GM12878 (cell line): ENCODE data around the gene PTPRC. TPM values are rescaled to one million over a fixed set of nuclear protein-coding genes. Genes with fewer than 3 reads are reported as not detected.

ENCODE experiments used
- ATAC-seq: fragments of 200-7000 bp; cut with Tn5 transposase; 3 replicates; pipeline ENCODE4 v1.9.1; 2020; ENCODE audit warnings: mild to moderate bottlenecking, moderate library complexity
- BruUV-seq: library from RNA; stranded (reverse); fragments of 400-500 nt; replicated peaks from 2 replicates; lab custom pipeline; 2021; lab: Mats Ljungman, UMichigan
- CTCF ChIA-PET: fragments of 300-600 bp; sonication (Branson Sonifier 250); formaldehyde crosslinking; extraction: SDS; loops from one replicate; lab custom pipeline; 2021; ENCODE audit warnings: inconsistent platforms; lab: Yijun Ruan, JAX
- POLR2A ChIA-PET: fragments of 350-600 bp; formaldehyde crosslinking; extraction: SDS; loops from one replicate; lab custom pipeline; 2021; ENCODE audit warnings: inconsistent platforms; lab: Charles Lee
- RAD21 ChIA-PET: fragments of 300-600 bp; sonication (Branson Sonifier 250); formaldehyde crosslinking; loops from one replicate; lab custom pipeline; 2023; ENCODE audit warnings: antibody characterized with exemption; ENCODE audit not compliant: unreplicated experiment; lab: Charles Lee
- SMC1A ChIA-PET: fragments of 300-600 bp; sonication (Branson Sonifier 250); formaldehyde crosslinking; loops from one replicate; lab custom pipeline; 2023; ENCODE audit not compliant: unreplicated experiment, uncharacterized antibody; lab: Charles Lee
- DNase-seq: peaks from one replicate; pipeline ENCODE4 v3.0.0-alpha.2; 2011; ENCODE audit warnings: low read depth, low spot score
- FAIRE-seq: peaks from 3 replicates; lab custom pipeline; 2011; peaks lifted over from hg19 to GRCh38; lab: Jason Lieb, UNC
- H2AFZ ChIP-seq: 2 replicates; pipeline ENCODE4 v1.6.0; 2011; ENCODE audit warnings: low read depth, low read length, control low read depth; ENCODE audit not compliant: control insufficient read depth
- H3K27ac ChIP-seq: 2 replicates; pipeline ENCODE4 v1.5.1; 2011; ENCODE audit warnings: control low read depth; ENCODE audit not compliant: control insufficient read depth, insufficient read depth
- H3K27me3 ChIP-seq, 2 experiments: replicated peaks in 1 of 2; 2 replicates each; pipeline versions ENCODE4 v1.6.0 to v1.6.1; 2011; ENCODE audit warnings: low read length in 1 of 2; ENCODE audit not compliant: control insufficient read depth in 2 of 2, insufficient read depth in 2 of 2
- H3K36me3 ChIP-seq, 2 experiments: 2 replicates each; pipeline ENCODE4 v1.5.1; 2011; ENCODE audit warnings: low read length in 1 of 2; ENCODE audit not compliant: control insufficient read depth in 2 of 2, insufficient read depth in 2 of 2
- H3K4me1 ChIP-seq: 2 replicates; pipeline ENCODE4 v1.6.1; 2011; ENCODE audit warnings: mild to moderate bottlenecking, low read length, moderate library complexity, mixed read lengths; ENCODE audit not compliant: control insufficient read depth, insufficient read depth
- H3K4me2 ChIP-seq: 2 replicates; pipeline ENCODE4 v1.6.0; 2011; ENCODE audit warnings: control low read depth; ENCODE audit not compliant: control insufficient read depth, insufficient read depth
- H3K4me3 ChIP-seq: fragments of 200-600 bp; sonication (generic); 2 replicates; pipeline ENCODE4 v1.5.1; 2016
- H3K79me2 ChIP-seq: 2 replicates; pipeline ENCODE4 v1.6.0; 2011; ENCODE audit warnings: low read length; ENCODE audit not compliant: control insufficient read depth, insufficient read depth
- H3K9ac ChIP-seq: 2 replicates; pipeline ENCODE4 v1.8.0; 2011; ENCODE audit warnings: low read length, control low read depth, mixed read lengths; ENCODE audit not compliant: control insufficient read depth, insufficient read depth
- H3K9me3 ChIP-seq: replicated peaks from 3 replicates; pipeline ENCODE4 v1.5.1; 2011; ENCODE audit warnings: mild to moderate bottlenecking, low read length; ENCODE audit not compliant: control insufficient read depth, insufficient read depth
- H4K20me1 ChIP-seq: 2 replicates; pipeline ENCODE4 v1.6.0; 2011; ENCODE audit not compliant: control insufficient read depth, insufficient read depth
- MLLT1 ChIP-seq: fragments of 450-650 bp; IDR thresholded peaks from 2 replicates; pipeline ENCODE4 v1.6.1; 2016; ENCODE audit warnings: mild to moderate bottlenecking
- PBX3 ChIP-seq: IDR thresholded peaks from 2 replicates; pipeline ENCODE4 v1.6.1; 2011; ENCODE audit warnings: mild to moderate bottlenecking, low read depth, low read length, moderate library complexity; ENCODE audit not compliant: insufficient replicate concordance
- SKIL ChIP-seq: fragments of 450-650 bp; IDR thresholded peaks from 2 replicates; pipeline ENCODE4 v1.6.1; 2017; ENCODE audit warnings: mild to moderate bottlenecking, low read depth, inconsistent platforms; ENCODE audit not compliant: poor library complexity, severe bottlenecking
- ZSCAN29 ChIP-seq: fragments of 450-650 bp; IDR thresholded peaks from 2 replicates; pipeline ENCODE4 v1.6.1; 2017; ENCODE audit warnings: mild to moderate bottlenecking, moderate library complexity
- WGBS: methylation state at CpG from one replicate; pipeline ENCODE4 v1.1.6; 2016; ENCODE audit warnings: low lambda C conversion rate; ENCODE audit not compliant: insufficient replicate concordance, insufficient coverage; ENCODE audit errors: missing lambda C conversion rate; 5-methylcytosine and 5-hydroxymethylcytosine counted together
- in situ Hi-C: fragments of 300-500 bp; cut with MboI; formaldehyde crosslinking; loops from 9 replicates; pipeline ENCODE4 v1.14.3; 2018; ENCODE audit warnings: mixed read lengths
- intact Hi-C: fragments of 100-400 bp; cut with micrococcal nuclease; formaldehyde crosslinking; loops from one replicate; pipeline ENCODE4 v1.14.2; 2022; ENCODE audit not compliant: unreplicated experiment
- polyA plus RNA-seq, 11 experiments: library from polyadenylated mRNA; depleted of rRNA in 4 of 11; unstranded in 6 of 11; stranded (reverse) in 5 of 11; fragments of >200 nt; fragmentation: Nextera tagmentation in 4 of 11; fragmentation: Illumina TruSeq in 1 of 11; extraction: Ambion mirVana in 4 of 11; extraction: Trizol in 1 of 11; gene quantifications; 1 replicate in 1 of 11; 2 replicates in 10 of 11; pipeline versions ENCODE4 v1.2.1 to v1.2.3, GENCODE V29; 2011 to 2016; ENCODE audit warnings: inconsistent platforms in 2 of 11, missing spikeins in 2 of 11, low read depth in 1 of 11
- total RNA-seq, 4 experiments: library from RNA; depleted of rRNA in 3 of 4; stranded (reverse); fragments of >200 nt in 3 of 4; fragmentation: Illumina TruSeq in 1 of 4; extraction: Trizol in 1 of 4; gene quantifications; 2 replicates each; pipeline versions ENCODE4 v1.2.1 to v1.2.3, GENCODE V29; 2013 to 2021

Gene PTPRC
- total and polyA plus RNA-seq, 10 of the 15 experiments (the other 5 are each of a cell fraction or from before 2014, with no cell fraction given) = 72.9 to 221 (median 118) TPM

- 57% methylated on average over 4 of the region's 4 CpGs for WGBS
- BruUV-seq = no TSS peak
- SMC1A ChIA-PET = interaction anchor here (1.0 to 4.9 kb wide), 5 partner anchors 10 to 701 kb away, joined by 3 to 22 read pairs (median 3); no protein-coding TSS in a partner anchor
- FAIRE-seq (no peak), DNase-seq (no peak)
- no peaks in the 10 kb centered on the region for H3K79me2 ChIP-seq
- CTCF ChIA-PET = interaction anchor here (0.8 to 3.8 kb wide), 4 partner anchors 12 to 351 kb away, joined by 3 to 18 read pairs (median 6); no protein-coding TSS in a partner anchor
- intact Hi-C loops (no loop called here), in situ Hi-C loops (loop anchor here (10.0 to 25.0 kb wide), 2 partner anchors 700 to 783 kb away; no protein-coding TSS in a partner anchor)
- H3K4me3 ChIP-seq = no peak overlapping the region
- H3K9me3 ChIP-seq = no peaks in the 10 kb centered on the region
- no peaks in the 10 kb centered on the region for H3K27me3 ChIP-seq
- no peak overlapping the region for H3K4me2 ChIP-seq
- POLR2A ChIA-PET = interaction anchor here (0.6 to 0.7 kb wide), 2 partner anchors 10 to 1097 kb away, joined by 3 read pairs; no protein-coding TSS in a partner anchor
- H3K9ac ChIP-seq = no peak overlapping the region
- RAD21 ChIA-PET = no interaction called here
- no peak overlapping the region for H3K27ac ChIP-seq
- no peak for TF ChIP-seq ZSCAN29
- TF ChIP-seq, all 136 proteins: peak for 0
- ATAC-seq = no peak
- Histone ChIP-seq H3K4me1 (no peaks in the 10 kb centered on the region), H2AFZ (no peak overlapping the region), H4K20me1 (no peaks in the 10 kb centered on the region), H3K36me3 (no peaks in the 10 kb centered on the region)
These were observed 123.2 kb downstream of the PTPRC start for GRCh38 chr1:198761859-198762616.

- Histone ChIP-seq H3K9ac (no peak overlapping the region), H3K27me3 (no peaks in the 10 kb centered on the region), H3K9me3 (no peaks in the 10 kb centered on the region), H3K4me2 (no peak overlapping the region), H3K4me3 (no peak overlapping the region), H3K36me3 (no peaks in the 10 kb centered on the region), H3K79me2 (no peaks in the 10 kb centered on the region), H3K27ac (no peak overlapping the region), H4K20me1 (no peaks in the 10 kb centered on the region), H3K4me1 (no peaks in the 10 kb centered on the region), H2AFZ (no peak overlapping the region)
- 6% methylated on average over 1 of the region's 1 CpG for WGBS
- BruUV-seq = no TSS peak
- ATAC-seq = peak; percentile 44
- FAIRE-seq = no peak
- ChIA-PET RAD21 (interaction anchor here (0.9 to 1.7 kb wide), 4 partner anchors 24 to 480 kb away, joined by 3 to 6 read pairs (median 4); no protein-coding TSS in a partner anchor), CTCF (interaction anchor here (0.6 to 3.8 kb wide), 5 partner anchors 13 to 508 kb away, joined by 3 to 18 read pairs (median 9); no protein-coding TSS in a partner anchor), POLR2A (no interaction called here), SMC1A (interaction anchor here (0.9 to 4.9 kb wide), 10 partner anchors 8 to 699 kb away, joined by 3 to 22 read pairs (median 3); no protein-coding TSS in a partner anchor)
- in situ Hi-C loops = loop anchor here (10.0 to 25.0 kb wide), 2 partner anchors 699 to 781 kb away; no protein-coding TSS in a partner anchor
- DNase-seq = no peak
- intact Hi-C loops = no loop called here
- TF ChIP-seq SKIL (no peak), PBX3 (no peak), MLLT1 (no peak)
These were observed 124.5 kb downstream of the PTPRC start for GRCh38 chr1:198763298-198763714.
